Neuron (in vitro differentiated cells): ENCODE data around the gene MYZAP.

Experiments used
- H2AFZ ChIP-seq: one replicate; pipeline ENCODE4 v1.6.1; 2013; ENCODE audit warnings: low read depth, mild to moderate bottlenecking, inconsistent platforms, low read length, moderate library complexity
- H3K27me3 ChIP-seq: one replicate; pipeline ENCODE4 v1.6.1; 2013; ENCODE audit warnings: low read length; ENCODE audit not compliant: insufficient read depth
- H3K36me3 ChIP-seq: one replicate; pipeline ENCODE4 v1.6.1; 2013; ENCODE audit warnings: low read length; ENCODE audit not compliant: insufficient read depth
- H3K4me1 ChIP-seq: one replicate; pipeline ENCODE4 v1.6.1; 2013; ENCODE audit warnings: low read length; ENCODE audit not compliant: insufficient read depth
- H3K4me3 ChIP-seq: 2 replicates; pipeline ENCODE4 v1.5.1; 2013; ENCODE audit warnings: mild to moderate bottlenecking, low read length, moderate library complexity
- H3K9me3 ChIP-seq: one replicate; pipeline ENCODE4 v1.6.1; 2013; ENCODE audit warnings: low read length

The MYZAP gene

GRCh38 chr15:57554063-57554811 is 37.5 kb upstream of the MYZAP start:
- Histone ChIP-seq H3K36me3 (no peaks in the 10 kb centered on the region), H3K27me3 (no peaks in the 10 kb centered on the region), H3K4me3 (no peak overlapping the region), H3K4me1 (peaks cover 21% of the 10 kb centered on the region), H3K9me3 (no peaks in the 10 kb centered on the region), H2AFZ (no peak overlapping the region)

GRCh38 chr15:57554812-57555179 is 36.9 kb upstream of the MYZAP start:
- H3K4me3 ChIP-seq = no peak overlapping the region
- H2AFZ ChIP-seq = no peak overlapping the region
- no peaks in the 10 kb centered on the region for H3K9me3 ChIP-seq
- H3K27me3 ChIP-seq = no peaks in the 10 kb centered on the region
- H3K4me1 ChIP-seq = peaks cover 21% of the 10 kb centered on the region
- H3K36me3 ChIP-seq = no peaks in the 10 kb centered on the region

GRCh38 chr15:57555270-57555669 is 36.4 kb upstream of the MYZAP start:
- Histone ChIP-seq H2AFZ (no peak overlapping the region), H3K4me3 (no peak overlapping the region), H3K4me1 (peaks cover 21% of the 10 kb centered on the region), H3K36me3 (no peaks in the 10 kb centered on the region), H3K9me3 (no peaks in the 10 kb centered on the region), H3K27me3 (no peaks in the 10 kb centered on the region)

- Histone ChIP-seq H3K4me3 (no peak overlapping the region), H3K36me3 (no peaks in the 10 kb centered on the region), H2AFZ (no peak overlapping the region), H3K4me1 (peaks cover 19% of the 10 kb centered on the region), H3K9me3 (no peaks in the 10 kb centered on the region), H3K27me3 (no peaks in the 10 kb centered on the region)
These were observed 35.7 kb upstream of the MYZAP start for GRCh38 chr15:57556040-57556439.

- H3K36me3 ChIP-seq = no peaks in the 10 kb centered on the region
- H3K4me1 ChIP-seq = peaks cover 7% of the 10 kb centered on the region
- no peaks in the 10 kb centered on the region for H3K9me3 ChIP-seq
These were observed 34.4 kb upstream of the MYZAP start for GRCh38 chr15:57557267-57557666.

GRCh38 chr15:57557810-57558209 is 33.9 kb upstream of the MYZAP start:
- H3K9me3 ChIP-seq = no peaks in the 10 kb centered on the region
- peaks cover 4% of the 10 kb centered on the region for H3K4me1 ChIP-seq
- H3K4me3 ChIP-seq = no peak overlapping the region
- peaks cover 4% of the 10 kb centered on the region for H3K27me3 ChIP-seq
- H2AFZ ChIP-seq = no peak overlapping the region
- H3K36me3 ChIP-seq = no peaks in the 10 kb centered on the region

More at GRCh38 chr15:57557267-57557666, 34.4 kb upstream of the MYZAP start:
- no peak overlapping the region for H3K4me3 ChIP-seq
- H3K27me3 ChIP-seq = peaks cover 2% of the 10 kb centered on the region
- no peak overlapping the region for H2AFZ ChIP-seq

- Histone ChIP-seq H3K4me1 (no peaks in the 10 kb centered on the region), H3K27me3 (peaks cover 4% of the 10 kb centered on the region), H2AFZ (no peak overlapping the region)
These were observed 31.8 kb upstream of the MYZAP start for GRCh38 chr15:57559875-57560274.

GRCh38 chr15:57561041-57561711 is 30.5 kb upstream of the MYZAP start:
- H3K36me3 ChIP-seq = no peaks in the 10 kb centered on the region
- H3K9me3 ChIP-seq = no peaks in the 10 kb centered on the region
- H3K4me1 ChIP-seq = no peaks in the 10 kb centered on the region
- peaks cover 4% of the 10 kb centered on the region for H3K27me3 ChIP-seq
- H3K4me3 ChIP-seq = no peak overlapping the region
- H2AFZ ChIP-seq = no peak overlapping the region

More at GRCh38 chr15:57559875-57560274, 31.8 kb upstream of the MYZAP start:
- H3K9me3 ChIP-seq = no peaks in the 10 kb centered on the region
- no peaks in the 10 kb centered on the region for H3K36me3 ChIP-seq
- no peak overlapping the region for H3K4me3 ChIP-seq

- no peaks in the 10 kb centered on the region for H3K36me3 ChIP-seq
- no peak overlapping the region for H3K4me3 ChIP-seq
- no peaks in the 10 kb centered on the region for H3K4me1 ChIP-seq
- peaks cover 4% of the 10 kb centered on the region for H3K27me3 ChIP-seq
- H2AFZ ChIP-seq = no peak overlapping the region
- no peaks in the 10 kb centered on the region for H3K9me3 ChIP-seq
These were observed 29.4 kb upstream of the MYZAP start for GRCh38 chr15:57562196-57562769.

GRCh38 chr15:57563416-57563815 is 28.3 kb upstream of the MYZAP start:
- Histone ChIP-seq H3K4me1 (no peaks in the 10 kb centered on the region), H3K36me3 (no peaks in the 10 kb centered on the region), H2AFZ (no peak overlapping the region), H3K27me3 (peaks cover 4% of the 10 kb centered on the region), H3K9me3 (no peaks in the 10 kb centered on the region), H3K4me3 (no peak overlapping the region)

GRCh38 chr15:57565311-57565710 is 26.4 kb upstream of the MYZAP start:
- Histone ChIP-seq H3K36me3 (no peaks in the 10 kb centered on the region), H3K4me1 (no peaks in the 10 kb centered on the region), H3K27me3 (peaks cover 4% of the 10 kb centered on the region), H3K9me3 (no peaks in the 10 kb centered on the region), H3K4me3 (no peak overlapping the region), H2AFZ (no peak overlapping the region)

- Histone ChIP-seq H3K4me1 (no peaks in the 10 kb centered on the region), H2AFZ (no peak overlapping the region), H3K36me3 (no peaks in the 10 kb centered on the region), H3K9me3 (no peaks in the 10 kb centered on the region), H3K27me3 (peaks cover 4% of the 10 kb centered on the region), H3K4me3 (no peak overlapping the region)
These were observed 24.9 kb upstream of the MYZAP start for GRCh38 chr15:57566834-57567233.

GRCh38 chr15:57567891-57568290 is 23.8 kb upstream of the MYZAP start:
- H3K4me1 ChIP-seq = no peaks in the 10 kb centered on the region
- peaks cover 1% of the 10 kb centered on the region for H3K27me3 ChIP-seq

More at GRCh38 chr15:57567891-57568290, 23.8 kb upstream of the MYZAP start:
- Histone ChIP-seq H3K4me3 (no peak overlapping the region), H2AFZ (no peak overlapping the region), H3K36me3 (no peaks in the 10 kb centered on the region), H3K9me3 (no peaks in the 10 kb centered on the region)
